ENCODE results near the gene ZNF407. TPM values are rescaled to one million over a fixed set of nuclear protein-coding genes. Genes with fewer than 3 reads are reported as not detected.

Gene ZNF407
- total RNA-seq, 1 donor from 2014 or later, result 13.2 TPM

GRCh38 chr18:74778191-74778847 lies 180.6 kb downstream of the ZNF407 start:
- no peaks in the 10 kb centered on the region for H3K36me3 Mint-ChIP-seq (ENCODE audit: low read depth)
- no peaks in the 10 kb centered on the region for H3K4me1 Mint-ChIP-seq
- H3K27ac Mint-ChIP-seq (ENCODE audit: unreplicated experiment), result no peak overlapping the region
- no peak for DNase-seq (ENCODE audit: low read depth, low spot score)
- H3K27me3 Mint-ChIP-seq (ENCODE audit: low read depth), result no peaks in the 10 kb centered on the region
- TF ChIP-seq CTCF (conservative IDR thresholded peaks at IDR 0.05), result no peak
- no peaks in the 10 kb centered on the region for H3K9me3 Mint-ChIP-seq
- no peak overlapping the region for H3K4me3 Mint-ChIP-seq

- no peaks in the 10 kb centered on the region for H3K4me1 Mint-ChIP-seq
- DNase-seq (ENCODE audit: low read depth, low spot score), result no peak
- no peak overlapping the region for H3K4me3 Mint-ChIP-seq
- H3K27me3 Mint-ChIP-seq (ENCODE audit: low read depth), result no peaks in the 10 kb centered on the region
- no peaks in the 10 kb centered on the region for H3K36me3 Mint-ChIP-seq (ENCODE audit: low read depth)
- H3K27ac Mint-ChIP-seq (ENCODE audit: unreplicated experiment), result no peak overlapping the region
- no peaks in the 10 kb centered on the region for H3K9me3 Mint-ChIP-seq
- no peak for TF ChIP-seq CTCF (conservative IDR thresholded peaks at IDR 0.05)
These were observed 187.1 kb downstream of the ZNF407 start for GRCh38 chr18:74784752-74785151.

- Mint-ChIP-seq H3K27me3 (ENCODE audit: low read depth) (no peaks in the 10 kb centered on the region), H3K27ac (ENCODE audit: unreplicated experiment) (no peak overlapping the region), H3K4me3 (no peak overlapping the region), H3K36me3 (ENCODE audit: low read depth) (no peaks in the 10 kb centered on the region), H3K4me1 (peaks cover 3% of the 10 kb centered on the region), H3K9me3 (no peaks in the 10 kb centered on the region)
- no peak for TF ChIP-seq CTCF (conservative IDR thresholded peaks at IDR 0.05)
- no peak for DNase-seq (ENCODE audit: low read depth, low spot score)
These were observed 188.0 kb downstream of the ZNF407 start for GRCh38 chr18:74785632-74786031.

GRCh38 chr18:74788657-74789056 lies 191.0 kb downstream of the ZNF407 start:
- H3K36me3 Mint-ChIP-seq (ENCODE audit: low read depth), result no peaks in the 10 kb centered on the region
- no peaks in the 10 kb centered on the region for H3K9me3 Mint-ChIP-seq
- H3K27me3 Mint-ChIP-seq (ENCODE audit: low read depth), result no peaks in the 10 kb centered on the region
- peaks cover 6% of the 10 kb centered on the region for H3K4me1 Mint-ChIP-seq
- no peak overlapping the region for H3K27ac Mint-ChIP-seq (ENCODE audit: unreplicated experiment)
- H3K4me3 Mint-ChIP-seq, result no peak overlapping the region
- no peak for DNase-seq (ENCODE audit: low read depth, low spot score)
- TF ChIP-seq CTCF (conservative IDR thresholded peaks at IDR 0.05), result no peak

GRCh38 chr18:74789078-74789477 lies 191.4 kb downstream of the ZNF407 start:
- H3K27ac Mint-ChIP-seq (ENCODE audit: unreplicated experiment), result no peak overlapping the region

More at GRCh38 chr18:74789078-74789477, 191.4 kb downstream of the ZNF407 start:
- Mint-ChIP-seq H3K9me3 (no peaks in the 10 kb centered on the region), H3K4me3 (no peak overlapping the region), H3K27me3 (ENCODE audit: low read depth) (no peaks in the 10 kb centered on the region), H3K4me1 (peaks cover 6% of the 10 kb centered on the region), H3K36me3 (ENCODE audit: low read depth) (no peaks in the 10 kb centered on the region)
- no peak for DNase-seq (ENCODE audit: low read depth, low spot score)
- TF ChIP-seq CTCF (conservative IDR thresholded peaks at IDR 0.05), result no peak

All from neural crest cell (in vitro differentiated cells).